H1 (cell line): ENCODE results near the gene KIF5C. TPM values are rescaled to one million over a fixed set of nuclear protein-coding genes. Genes with fewer than 3 reads are reported as not detected.

Source experiments
- CTCF ChIA-PET: fragments of 300-600 bp; sonication (Branson Sonifier 250); formaldehyde crosslinking; loops from one replicate; lab custom pipeline; 2021; ENCODE audit not compliant: partially characterized antibody; lab: Charles Lee
- POLR2A ChIA-PET: fragments of 300-600 bp; sonication (Branson Sonifier 250); formaldehyde crosslinking; loops from one replicate; lab custom pipeline; 2021; ENCODE audit warnings: inconsistent platforms; ENCODE audit not compliant: partially characterized antibody; lab: Charles Lee
- DNase-seq, 2 experiments: peaks; one replicate each; pipeline versions ENCODE4 v3.0.0 to v3.0.0-alpha.2; 2010 to 2022; ENCODE audit warnings: low spot score in 2 of 2, low read depth in 1 of 2, mixed read lengths in 1 of 2
- FAIRE-seq: peaks from 2 replicates; lab custom pipeline; 2011; peaks lifted over from hg19 to GRCh38; lab: Jason Lieb, UNC
- H2AFZ ChIP-seq: 2 replicates; pipeline ENCODE4 v1.8.1; 2012; ENCODE audit warnings: low read length, inconsistent platforms
- H2AK5ac ChIP-seq: 2 replicates; pipeline ENCODE4 v1.6.1; 2013; ENCODE audit warnings: low read depth, low read length
- H2BK120ac ChIP-seq: replicated peaks from 2 replicates; pipeline ENCODE3; 2013; ENCODE audit warnings: low read depth, low read length, inconsistent platforms
- H2BK12ac ChIP-seq: 2 replicates; pipeline ENCODE4 v1.6.1; 2013; ENCODE audit warnings: low read depth, low read length
- H2BK15ac ChIP-seq: 2 replicates; pipeline ENCODE4 v1.6.1; 2013; ENCODE audit warnings: low read length
- H2BK20ac ChIP-seq: 2 replicates; pipeline ENCODE4 v1.6.1; 2013; ENCODE audit warnings: low read length
- H2BK5ac ChIP-seq: 2 replicates; pipeline ENCODE4 v1.6.1; 2013; ENCODE audit warnings: low read depth, low read length
- H3K14ac ChIP-seq: 2 replicates; pipeline ENCODE4 v1.6.1; 2013; ENCODE audit warnings: inconsistent platforms; ENCODE audit not compliant: insufficient read length
- H3K18ac ChIP-seq: 2 replicates; pipeline ENCODE4 v1.6.1; 2013; ENCODE audit warnings: low read length; ENCODE audit errors: extremely low read depth
- H3K23ac ChIP-seq: 2 replicates; pipeline ENCODE4 v1.6.1; 2013; ENCODE audit warnings: inconsistent platforms; ENCODE audit not compliant: insufficient read length
- H3K23me2 ChIP-seq: 2 replicates; pipeline ENCODE4 v1.6.1; 2013; ENCODE audit warnings: low read depth, low read length
- H3K27ac ChIP-seq: 2 replicates; pipeline ENCODE4 v1.6.1; 2011; ENCODE audit warnings: low read depth, low read length, inconsistent platforms
- H3K27me3 ChIP-seq, 4 experiments: replicated peaks in 1 of 4; 1 replicate in 1 of 4; 2 replicates in 3 of 4; pipeline versions ENCODE4 v1.6.1 to v1.8.1; 2011 to 2013; ENCODE audit warnings: low read length in 3 of 4, mild to moderate bottlenecking in 3 of 4, inconsistent platforms in 2 of 4, mixed read lengths in 2 of 4, moderate library complexity in 1 of 4; ENCODE audit not compliant: control insufficient read depth in 3 of 4, insufficient read depth in 3 of 4; ENCODE audit errors: extremely low read depth in 1 of 4
- H3K36me3 ChIP-seq, 4 experiments: 2 replicates each; pipeline versions ENCODE4 v1.6.1 to v1.8.1; 2011 to 2013; ENCODE audit warnings: mild to moderate bottlenecking in 4 of 4, low read length in 3 of 4, moderate library complexity in 2 of 4, control low read depth in 1 of 4, inconsistent platforms in 1 of 4; ENCODE audit not compliant: insufficient read depth in 4 of 4, control insufficient read depth in 2 of 4
- H3K4ac ChIP-seq: replicated peaks from 2 replicates; pipeline ENCODE3; 2013; ENCODE audit warnings: low read length, low read depth, mixed read lengths, inconsistent platforms; ENCODE audit not compliant: insufficient read length
- H3K4me1 ChIP-seq, 4 experiments: replicated peaks in 1 of 4; 1 replicate in 1 of 4; 2 replicates in 3 of 4; pipeline versions ENCODE4 v1.6.1 to v1.8.1; 2011 to 2013; ENCODE audit warnings: low read length in 3 of 4, inconsistent platforms in 2 of 4, mixed read lengths in 1 of 4; ENCODE audit not compliant: insufficient read depth in 4 of 4, control insufficient read depth in 3 of 4
- H3K4me2 ChIP-seq, 2 experiments: 2 replicates each; pipeline versions ENCODE4 v1.6.1 to v1.8.1; 2011 to 2013; ENCODE audit warnings: low read depth in 2 of 2, low read length in 2 of 2, control low read depth in 1 of 2, inconsistent platforms in 1 of 2, mild to moderate bottlenecking in 1 of 2; ENCODE audit not compliant: insufficient read depth in 1 of 2
- H3K4me3 ChIP-seq, 4 experiments: fragments of 200-600, 300-600 bp in 1 of 4; sonication (generic), shearing (Covaris generic), sonication (Bioruptor Twin) in 1 of 4; 2 replicates each; pipeline versions ENCODE4 v1.5.1 to v1.8.1; 2011 to 2016; ENCODE audit warnings: low read length in 4 of 4, low read depth in 3 of 4, control low read depth in 2 of 4, inconsistent platforms in 2 of 4, mild to moderate bottlenecking in 2 of 4, mixed read lengths in 1 of 4, moderate library complexity in 1 of 4; ENCODE audit not compliant: insufficient read depth in 2 of 4; ENCODE audit errors: extremely low read depth in 1 of 4
- H3K56ac ChIP-seq: replicated peaks from 2 replicates; pipeline ENCODE3; 2013; ENCODE audit warnings: low read depth, mild to moderate bottlenecking, mixed read lengths, low read length, inconsistent platforms; ENCODE audit not compliant: insufficient read length
- H3K79me1 ChIP-seq: 2 replicates; pipeline ENCODE4 v1.6.1; 2013; ENCODE audit warnings: low read depth, low read length, control low read depth
- H3K79me2 ChIP-seq, 2 experiments: 2 replicates each; pipeline versions ENCODE4 v1.6.1 to v1.8.1; 2012 to 2013; ENCODE audit warnings: low read length in 2 of 2, mild to moderate bottlenecking in 2 of 2, inconsistent platforms in 1 of 2; ENCODE audit not compliant: insufficient read depth in 2 of 2, control insufficient read depth in 1 of 2
- H3K9ac ChIP-seq, 4 experiments: replicated peaks in 1 of 4; 1 replicate in 1 of 4; 2 replicates in 3 of 4; pipeline versions ENCODE4 v1.6.1 to v1.8.1; 2011 to 2013; ENCODE audit warnings: low read depth in 3 of 4, low read length in 3 of 4, control low read depth in 2 of 4, mild to moderate bottlenecking in 2 of 4, moderate library complexity in 2 of 4, inconsistent platforms in 1 of 4; ENCODE audit errors: extremely low read depth in 1 of 4
- H3K9me3 ChIP-seq, 2 experiments: 2 replicates each; pipeline versions ENCODE4 v1.6.1 to v1.8.1; 2012 to 2013; ENCODE audit warnings: mild to moderate bottlenecking in 2 of 2, moderate library complexity in 2 of 2, control low read depth in 1 of 2, inconsistent platforms in 1 of 2, low read depth in 1 of 2, low read length in 1 of 2, mixed read lengths in 1 of 2; ENCODE audit not compliant: insufficient read depth in 2 of 2
- H4K20me1 ChIP-seq, 2 experiments: replicated peaks in 1 of 2; 2 replicates each; pipeline versions ENCODE3 to v1.8.1; 2011 to 2013; ENCODE audit warnings: inconsistent platforms in 2 of 2, low read length in 2 of 2, mild to moderate bottlenecking in 1 of 2; ENCODE audit not compliant: insufficient read depth in 2 of 2, control insufficient read depth in 1 of 2
- H4K5ac ChIP-seq: 2 replicates; pipeline ENCODE4 v1.6.1; 2013; ENCODE audit warnings: low read length, low read depth, mixed read lengths, inconsistent platforms; ENCODE audit not compliant: insufficient read length
- H4K8ac ChIP-seq: 2 replicates; pipeline ENCODE4 v1.8.0; 2013; ENCODE audit warnings: mild to moderate bottlenecking, moderate library complexity, low read length, inconsistent platforms; ENCODE audit not compliant: insufficient read depth; ENCODE audit errors: extremely low read depth
- H4K91ac ChIP-seq: replicated peaks from 2 replicates; pipeline ENCODE3; 2013; ENCODE audit warnings: low read length, mixed read lengths, inconsistent platforms; ENCODE audit not compliant: insufficient read length
- ASH2L ChIP-seq: fragments of 200-600, 300-600 bp; sonication (generic); IDR thresholded peaks from one replicate; pipeline ENCODE4 v1.7.1; 2017; ENCODE audit warnings: low read length
- CEBPB ChIP-seq: IDR thresholded peaks from 2 replicates; pipeline ENCODE4 v1.6.1; 2012; ENCODE audit warnings: low read depth, low read length
- CHD1 ChIP-seq: IDR thresholded peaks from 2 replicates; pipeline ENCODE4 v1.6.1; 2012; ENCODE audit warnings: low read depth, low read length, improper control_type of control experiment
- E2F6 ChIP-seq: IDR thresholded peaks from 2 replicates; pipeline ENCODE4 v1.6.1; 2012; ENCODE audit warnings: inconsistent platforms
- EZH2 ChIP-seq: fragments of 200-600 bp; sonication (generic); IDR thresholded peaks from 2 replicates; pipeline ENCODE4 v1.7.1; 2012; ENCODE audit warnings: low read depth, mild to moderate bottlenecking, moderate library complexity, low read length, inconsistent platforms; ENCODE audit not compliant: severe bottlenecking
- MAX ChIP-seq: IDR thresholded peaks from 2 replicates; pipeline ENCODE4 v1.6.1; 2012; ENCODE audit warnings: inconsistent platforms
- POLR2A ChIP-seq, 2 experiments: IDR thresholded peaks; 1 replicate in 1 of 2; 2 replicates in 1 of 2; pipeline ENCODE4 v1.6.1; 2011; ENCODE audit warnings: low read depth in 2 of 2, low read length in 2 of 2, mild to moderate bottlenecking in 2 of 2; ENCODE audit errors: control extremely low read depth in 1 of 2
- RBBP5 ChIP-seq: IDR thresholded peaks from 2 replicates; pipeline ENCODE4 v1.7.1; 2012; ENCODE audit warnings: low read depth, mild to moderate bottlenecking, inconsistent platforms, low read length, moderate library complexity, borderline replicate concordance
- RXRA ChIP-seq: IDR thresholded peaks from 2 replicates; pipeline ENCODE4 v1.6.1; 2011; ENCODE audit warnings: low read depth, mild to moderate bottlenecking, low read length, moderate library complexity; ENCODE audit not compliant: insufficient read depth
- SIRT6 ChIP-seq: IDR thresholded peaks from one replicate; pipeline ENCODE4 v1.7.1; 2012; ENCODE audit warnings: low read length, inconsistent platforms
- TAF7 ChIP-seq: optimal IDR thresholded peaks from 2 replicates; pipeline ENCODE3; 2011; ENCODE audit warnings: low read depth, mild to moderate bottlenecking, inconsistent platforms, low read length, moderate library complexity, borderline replicate concordance
- TBP ChIP-seq: IDR thresholded peaks from 2 replicates; pipeline ENCODE4 v1.6.1; 2011; ENCODE audit warnings: low read depth, low read length, improper control_type of control experiment
- WGBS, 2 experiments: shearing (Covaris generic) in 1 of 2; methylation state at CpG; one replicate each; pipeline versions ENCODE4 v1.1.6 to v1.1.7; 2013 to 2015; ENCODE audit warnings: low lambda C conversion rate in 2 of 2, mixed read lengths in 2 of 2, inconsistent platforms in 1 of 2, low coverage in 1 of 2, missing lambda C conversion rate in 1 of 2; ENCODE audit not compliant: insufficient replicate concordance in 2 of 2, insufficient coverage in 1 of 2, insufficient read length in 1 of 2; ENCODE audit errors: extremely low coverage in 1 of 2, missing lambda C conversion rate in 1 of 2; 5-methylcytosine and 5-hydroxymethylcytosine counted together
- polyA plus RNA-seq, 7 experiments: library from polyadenylated mRNA; depleted of rRNA in 3 of 7; stranded (reverse) in 5 of 7; unstranded in 2 of 7; fragments of >200 nt in 5 of 7; fragments of 200-250 nt in 2 of 7; gene quantifications; 1 replicate in 5 of 7; 2 replicates in 1 of 7; 4 replicates in 1 of 7; pipeline versions ENCODE4 v1.2.1 to v1.2.3, GENCODE V29; 2011 to 2013; ENCODE audit warnings: missing spikeins in 2 of 7, mixed read lengths in 2 of 7
- total RNA-seq: library from RNA; stranded (reverse); fragmentation: NEBNext Ultra II Directional; extraction: Animal tissue kit (Norgen Biotek cat#: 25700); gene quantifications from 2 replicates; pipeline ENCODE4 v1.2.1, GENCODE V29; 2021
- TF ChIP-seq, protein P1 (sequence below): IDR thresholded peaks from 2 replicates; pipeline ENCODE4 v1.6.1; 2011; ENCODE audit warnings: low read depth, mild to moderate bottlenecking, low read length; ENCODE audit not compliant: insufficient read depth

The KIF5C gene
- total and polyA plus RNA-seq, 2 of the 8 experiments (the other 6 are each of a cell fraction or from before 2014, with no cell fraction given) = 16.3 to 66.4 TPM

DNA sequence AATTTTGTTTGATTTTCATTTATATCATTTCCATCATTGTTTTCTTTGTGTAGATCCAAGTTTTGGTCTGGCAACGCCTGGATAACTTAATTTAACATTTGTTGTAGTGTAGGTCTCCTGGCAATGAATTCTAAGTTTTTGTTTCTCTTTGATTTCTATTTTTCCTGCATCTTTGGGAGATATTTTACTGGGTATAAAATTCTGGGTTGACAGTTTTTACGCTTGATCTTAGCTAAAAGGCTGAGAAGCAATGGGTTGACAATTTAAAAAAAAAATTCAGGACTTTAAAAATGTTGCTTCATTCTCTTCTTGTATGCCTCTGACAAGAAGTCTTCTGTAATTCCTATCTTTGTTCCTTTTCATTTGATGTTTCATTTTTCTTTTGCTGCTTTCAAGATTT, 172.1 kb downstream of the KIF5C start:
- Histone ChIP-seq H3K18ac (no peak overlapping the region), H3K4me1 (no peaks in the 10 kb centered on the region), H2BK5ac (no peak overlapping the region), H4K91ac (no peak overlapping the region), H3K23me2 (no peaks in the 10 kb centered on the region), H2AFZ (no peak overlapping the region), H3K36me3 (no peaks in the 10 kb centered on the region), H3K4me2 (no peak overlapping the region), H3K27ac (no peak overlapping the region), H3K79me1 (no peaks in the 10 kb centered on the region), H3K4ac (no peak overlapping the region), H3K14ac (no peak overlapping the region), H2BK15ac (no peak overlapping the region), H2BK120ac (no peak overlapping the region), H4K5ac (no peak overlapping the region), H2AK5ac (no peak overlapping the region), H2BK20ac (no peak overlapping the region), H3K4me3 (no peak overlapping the region), H4K20me1 (no peaks in the 10 kb centered on the region), H3K56ac (no peak overlapping the region), H3K23ac (no peak overlapping the region), H3K79me2 (no peaks in the 10 kb centered on the region), H3K27me3 (no peaks in the 10 kb centered on the region), H4K8ac (no peak overlapping the region), H2BK12ac (no peak overlapping the region), H3K9me3 (no peaks in the 10 kb centered on the region), H3K9ac (no peak overlapping the region)
- DNase-seq = no peak
- ChIA-PET POLR2A (no interaction called here), CTCF (interaction anchor here (0.6 to 1.5 kb wide), 2 partner anchors 9 to 12 kb away, joined by 3 to 9 read pairs; partner anchors contain the start of gene LYPD6B)
- 85% methylated on average over 2 of the region's 2 CpGs; no CpG with 5 or more reads in 1 of the 2 experiments for WGBS, 2 experiments
- no peak for FAIRE-seq
- TF ChIP-seq TAF7 (no peak), EZH2 (no peak), SIRT6 (no peak), CHD1 (no peak), MAX (no peak), ASH2L (no peak), POLR2A (IDR thresholded peaks at IDR 0.05; ENCODE audit: control extremely low read depth in 1 of 2, low read depth in 2 of 2, low read length in 2 of 2) (no peak), E2F6 (no peak), RBBP5 (no peak), TBP (no peak), RXRA (no peak), CEBPB (no peak)
- TF ChIP-seq, protein P1, sequence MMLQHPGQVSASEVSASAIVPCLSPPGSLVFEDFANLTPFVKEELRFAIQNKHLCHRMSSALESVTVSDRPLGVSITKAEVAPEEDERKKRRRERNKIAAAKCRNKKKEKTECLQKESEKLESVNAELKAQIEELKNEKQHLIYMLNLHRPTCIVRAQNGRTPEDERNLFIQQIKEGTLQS = no peak
